Measurements from ENCODE around the gene COL19A1. TPM values are rescaled to one million over a fixed set of nuclear protein-coding genes. Genes with fewer than 3 reads are reported as not detected.

The COL19A1 gene
- polyA plus RNA-seq, 1 of the 3 experiments (the other 2 are of a cell fraction), result 0.15 TPM

- Histone ChIP-seq H3K9ac (no peak overlapping the region), H3K4me2 (no peak overlapping the region), H3K27me3 (ENCODE audit: insufficient read depth) (no peaks in the 10 kb centered on the region), H2AFZ (ENCODE audit: low read depth) (no peak overlapping the region), H3K9me2 (no peaks in the 10 kb centered on the region), H3K9me3 (no peaks in the 10 kb centered on the region), H3F3A (replicated peaks; ENCODE audit: insufficient read depth) (no peaks in the 10 kb centered on the region), H3K79me2 (ENCODE audit: insufficient read depth) (no peaks in the 10 kb centered on the region), H4K20me1 (ENCODE audit: insufficient read depth) (no peaks in the 10 kb centered on the region), H3K4me3 (ENCODE audit: low read depth in 2 of 2, low read length in 1 of 2) (no peak overlapping the region), H3K36me3 (replicated peaks in 1 of 2; ENCODE audit: control insufficient read depth in 1 of 2, insufficient read depth in 2 of 2, low read length in 1 of 2) (no peaks in the 10 kb centered on the region), H3K27ac (ENCODE audit: low read depth in 2 of 2, low read length in 1 of 2) (no peak overlapping the region), H3K4me1 (ENCODE audit: control insufficient read depth in 1 of 2, insufficient read depth in 2 of 2, low read depth in 1 of 2, low read length in 1 of 2) (no peaks in the 10 kb centered on the region)
- TF ChIP-seq CHD2 (IDR thresholded peaks at IDR 0.05; ENCODE audit: low read length, partially characterized antibody) (no peak), MXI1 (IDR thresholded peaks at IDR 0.05; ENCODE audit: low read depth, low read length) (no peak), IRF3 (IDR thresholded peaks at IDR 0.05; ENCODE audit: low read depth, low read length) (no peak), ELF1 (IDR thresholded peaks at IDR 0.05) (no peak), REST (IDR thresholded peaks at IDR 0.05; ENCODE audit: low read depth, low read length) (no peak), RAD21 (IDR thresholded peaks at IDR 0.05; ENCODE audit: low read length) (no peak), TAF1 (IDR thresholded peaks at IDR 0.05; ENCODE audit: borderline replicate concordance, low read depth, low read length) (no peak), MEF2A (IDR thresholded peaks at IDR 0.05; ENCODE audit: borderline replicate concordance, low read depth) (no peak), EP300 (IDR thresholded peaks at IDR 0.05; ENCODE audit: borderline replicate concordance in 1 of 2, low read depth in 1 of 2, low read length in 1 of 2) (no peak)
- 14% methylated on average over 3 of the region's 3 CpGs for WGBS (ENCODE audit: low lambda C conversion rate)
- CTCF ChIA-PET, result interaction anchor here (0.7 to 2.6 kb wide), 3 partner anchors 11 to 56 kb away, joined by 4 to 14 read pairs (median 7); no protein-coding TSS in a partner anchor
- POLR2A ChIA-PET, result no interaction called here
- no peak for DNase-seq
Measured at GRCh38 chr6:70253923-70254322, 387.6 kb downstream of the COL19A1 start.

- TF ChIP-seq TAF1 (IDR thresholded peaks at IDR 0.05; ENCODE audit: borderline replicate concordance, low read depth, low read length), result no peak
- no peak for TF ChIP-seq NRF1 (IDR thresholded peaks at IDR 0.05; ENCODE audit: low read depth, low read length)
- TF ChIP-seq CTCF (IDR thresholded peaks at IDR 0.05), result no peak
- no peak for TF ChIP-seq JUND (IDR thresholded peaks at IDR 0.05)
- no peak for TF ChIP-seq USF2 (IDR thresholded peaks at IDR 0.05; ENCODE audit: borderline replicate concordance, low read depth, low read length)
- TF ChIP-seq RAD21 (IDR thresholded peaks at IDR 0.05; ENCODE audit: low read length), result no peak
- no peak for TF ChIP-seq SMC3 (IDR thresholded peaks at IDR 0.05; ENCODE audit: low read depth, low read length)
- TF ChIP-seq PBX3 (IDR thresholded peaks at IDR 0.05), result no peak
- TF ChIP-seq FOXJ3 (CRISPR knock-in tag; IDR thresholded peaks at IDR 0.05), result no peak
- ChIA-PET CTCF (interaction anchor here (2.0 to 2.6 kb wide), 2 partner anchors 34 to 55 kb away, joined by 7 to 14 read pairs; no protein-coding TSS in a partner anchor), POLR2A (no interaction called here)
- no peak for DNase-seq
- H2AFZ ChIP-seq (ENCODE audit: low read depth), result no peak overlapping the region
- WGBS (ENCODE audit: low lambda C conversion rate), result 29% methylated on average over 2 of the region's 2 CpGs
- no peak overlapping the region for H3K9ac ChIP-seq
- no peaks in the 10 kb centered on the region for H3K36me3 ChIP-seq (replicated peaks in 1 of 2; ENCODE audit: control insufficient read depth in 1 of 2, insufficient read depth in 2 of 2, low read length in 1 of 2)
- H4K20me1 ChIP-seq (ENCODE audit: insufficient read depth), result no peaks in the 10 kb centered on the region
- no peak overlapping the region for H3K4me2 ChIP-seq
- no peaks in the 10 kb centered on the region for H3K79me2 ChIP-seq (ENCODE audit: insufficient read depth)
- no peak overlapping the region for H3K4me3 ChIP-seq (ENCODE audit: low read depth in 2 of 2, low read length in 1 of 2)
- H3K27ac ChIP-seq (ENCODE audit: low read depth in 2 of 2, low read length in 1 of 2), result no peak overlapping the region
- no peaks in the 10 kb centered on the region for H3K9me3 ChIP-seq
- H3K27me3 ChIP-seq (ENCODE audit: insufficient read depth), result no peaks in the 10 kb centered on the region
- H3K9me2 ChIP-seq, result no peaks in the 10 kb centered on the region
- H3K4me1 ChIP-seq (ENCODE audit: control insufficient read depth in 1 of 2, insufficient read depth in 2 of 2, low read depth in 1 of 2, low read length in 1 of 2), result no peaks in the 10 kb centered on the region
- no peaks in the 10 kb centered on the region for H3F3A ChIP-seq (replicated peaks; ENCODE audit: insufficient read depth)
Measured at GRCh38 chr6:70254784-70255183, 388.4 kb downstream of the COL19A1 start.

All from SK-N-SH (cell line).